ENCODE results near the gene CNRIP1. TPM values are rescaled to one million over a fixed set of nuclear protein-coding genes. Genes with fewer than 3 reads are reported as not detected.

The CNRIP1 gene
- polyA plus RNA-seq, 1 donor (not counting 4 experiments of a cell fraction or from before 2014, with no cell fraction given), result 0.04 TPM

- Histone ChIP-seq H3K36me3 (ENCODE audit: control insufficient read depth in 2 of 2, extremely low read depth in 1 of 2, insufficient read depth in 2 of 2, low read length in 2 of 2) (peaks cover 0 to 5% of the 10 kb centered on the region in 2 experiments), H3K9ac (ENCODE audit: control insufficient read depth, extremely low read depth, insufficient read depth, low read length) (no peak overlapping the region), H3K9me3 (ENCODE audit: control insufficient read depth, low read depth, low read length) (no peaks in the 10 kb centered on the region), H3K4me3 (ENCODE audit: control insufficient read depth in 2 of 3, extremely low read depth in 1 of 3, insufficient read depth in 2 of 3, low read depth in 1 of 3, low read length in 3 of 3) (no peak overlapping the region), H3K27ac (ENCODE audit: control insufficient read depth, insufficient read depth, low read length) (no peak overlapping the region), H3K79me2 (ENCODE audit: control insufficient read depth, insufficient read depth, low read length) (peaks cover 100% of the 10 kb centered on the region), H3K4me2 (ENCODE audit: control insufficient read depth, extremely low read depth, insufficient read depth, low read depth, low read length) (no peak overlapping the region), H3K9me1 (ENCODE audit: control insufficient read depth, extremely low read depth, insufficient read depth, low read length) (peaks cover 3% of the 10 kb centered on the region), H4K20me1 (ENCODE audit: control insufficient read depth, extremely low read depth, insufficient read depth, low read length) (peaks cover 32% of the 10 kb centered on the region), H2AFZ (ENCODE audit: control insufficient read depth, low read length) (no peak overlapping the region), H3K4me1 (ENCODE audit: control insufficient read depth, extremely low read depth, insufficient read depth, low read length) (peaks cover 26% of the 10 kb centered on the region), H3K27me3 (ENCODE audit: control insufficient read depth, extremely low read depth, insufficient read depth, low read length) (no peaks in the 10 kb centered on the region)
- FAIRE-seq, result no peak
- dilution Hi-C loops (cut with MboI; ENCODE audit: extremely low pct_ligation_motif_present, low sequenced_read_pairs), result no loop called here
- TF ChIP-seq EZH2 (IDR thresholded peaks at IDR 0.05; ENCODE audit: low read length) (no peak), CTCF (optimal IDR thresholded peaks at IDR 0.05 in 1 of 3, IDR thresholded peaks at IDR 0.05 in 1 of 3, conservative IDR thresholded peaks at IDR 0.05 in 1 of 3; ENCODE audit: extremely low read depth in 1 of 3, insufficient read depth in 2 of 3, low read length in 3 of 3) (no peak)
- no peak for DNase-seq (ENCODE audit: low read depth, low spot score)
Measured at GRCh38 chr2:68245672-68246071, 74.1 kb downstream of the CNRIP1 start.

- Histone ChIP-seq H3K9me3 (ENCODE audit: control insufficient read depth, low read depth, low read length) (no peaks in the 10 kb centered on the region), H3K79me2 (ENCODE audit: control insufficient read depth, insufficient read depth, low read length) (peaks cover 100% of the 10 kb centered on the region), H3K27ac (ENCODE audit: control insufficient read depth, insufficient read depth, low read length) (no peak overlapping the region), H3K36me3 (ENCODE audit: control insufficient read depth in 2 of 2, extremely low read depth in 1 of 2, insufficient read depth in 2 of 2, low read length in 2 of 2) (peaks cover 0 to 5% of the 10 kb centered on the region in 2 experiments), H3K4me1 (ENCODE audit: control insufficient read depth, extremely low read depth, insufficient read depth, low read length) (peaks cover 29% of the 10 kb centered on the region), H3K4me3 (ENCODE audit: control insufficient read depth in 2 of 3, extremely low read depth in 1 of 3, insufficient read depth in 2 of 3, low read depth in 1 of 3, low read length in 3 of 3) (no peak overlapping the region), H2AFZ (ENCODE audit: control insufficient read depth, low read length) (no peak overlapping the region), H3K9me1 (ENCODE audit: control insufficient read depth, extremely low read depth, insufficient read depth, low read length) (peaks cover 7% of the 10 kb centered on the region), H3K9ac (ENCODE audit: control insufficient read depth, extremely low read depth, insufficient read depth, low read length) (no peak overlapping the region), H3K4me2 (ENCODE audit: control insufficient read depth, extremely low read depth, insufficient read depth, low read depth, low read length) (no peak overlapping the region), H3K27me3 (ENCODE audit: control insufficient read depth, extremely low read depth, insufficient read depth, low read length) (no peaks in the 10 kb centered on the region), H4K20me1 (ENCODE audit: control insufficient read depth, extremely low read depth, insufficient read depth, low read length) (peaks cover 26% of the 10 kb centered on the region)
- dilution Hi-C loops (cut with MboI; ENCODE audit: extremely low pct_ligation_motif_present, low sequenced_read_pairs), result no loop called here
- no peak for DNase-seq (ENCODE audit: low read depth, low spot score)
- TF ChIP-seq EZH2 (IDR thresholded peaks at IDR 0.05; ENCODE audit: low read length) (no peak), CTCF (optimal IDR thresholded peaks at IDR 0.05 in 1 of 3, IDR thresholded peaks at IDR 0.05 in 1 of 3, conservative IDR thresholded peaks at IDR 0.05 in 1 of 3; ENCODE audit: extremely low read depth in 1 of 3, insufficient read depth in 2 of 3, low read length in 3 of 3) (no peak)
- FAIRE-seq, result no peak
Measured at GRCh38 chr2:68245066-68245465, 74.7 kb downstream of the CNRIP1 start.
